Vagina (tissue), 2 donors: Measurements from ENCODE around the gene SCARB2. TPM values are rescaled to one million over a fixed set of nuclear protein-coding genes. Genes with fewer than 3 reads are reported as not detected.

Source experiments
- DNase-seq, 2 donors: peaks; one replicate each; pipeline ENCODE4 v3.0.0-alpha.2; 2017; ENCODE audit errors: extremely low spot score in 2 of 2
- H3K27ac ChIP-seq: fragments of 200-600 bp; sonication (generic); one replicate; pipeline ENCODE4 v1.5.1; 2019
- H3K27me3 ChIP-seq: fragments of 200-600 bp; sonication (generic); one replicate; pipeline ENCODE4 v1.5.1; 2019
- H3K36me3 ChIP-seq, 2 donors: fragments of 200-600 bp; sonication (generic); one replicate each; pipeline ENCODE4 v1.5.1; 2017 to 2019
- H3K4me1 ChIP-seq: fragments of 200-600 bp; sonication (generic); one replicate; pipeline ENCODE4 v1.5.1; 2019
- H3K4me3 ChIP-seq, 2 donors: fragments of 200-600 bp; sonication (generic); 1 replicate in 1 of 2; 2 replicates in 1 of 2; pipeline ENCODE4 v1.5.1; 2016 to 2019
- H3K9me3 ChIP-seq: fragments of 200-600 bp; sonication (generic); one replicate; pipeline ENCODE4 v1.5.1; 2019
- CTCF ChIP-seq, 3 experiments: fragments of 450-650 bp in 2 of 3; fragments of 200-600 bp in 1 of 3; sonication (generic) in 1 of 3; IDR thresholded peaks; one replicate each; pipeline ENCODE4 v1.5.1; 2017 to 2019; ENCODE audit warnings: antibody characterized with exemption in 3 of 3, mild to moderate bottlenecking in 2 of 3, moderate library complexity in 2 of 3
- POLR2A ChIP-seq, 2 donors: fragments of 450-650 bp; IDR thresholded peaks; one replicate each; pipeline ENCODE4 v1.6.1; 2017; ENCODE audit warnings: antibody characterized with exemption in 2 of 2, mild to moderate bottlenecking in 2 of 2, moderate library complexity in 2 of 2
- POLR2AphosphoS5 ChIP-seq, 2 donors: sonication (generic); formaldehyde crosslinking; IDR thresholded peaks; one replicate each; pipeline ENCODE4 v1.9.0; 2017; ENCODE audit warnings: antibody characterized with exemption in 2 of 2, mild to moderate bottlenecking in 2 of 2, low read depth in 1 of 2; ENCODE audit not compliant: insufficient read depth in 1 of 2
- intact Hi-C: fragments of 100-400 bp; cut with DNase I; formaldehyde crosslinking; loops from one replicate; pipeline ENCODE4 v1.15.1; 2023
- total RNA-seq: library from RNA; depleted of rRNA; stranded (reverse); fragments of >200 nt; gene quantifications from one replicate; pipeline ENCODE4 v1.2.3, GENCODE V29; 2016

The SCARB2 gene
- total RNA-seq, 1 donor from 2014 or later, result 156 TPM

DNA sequence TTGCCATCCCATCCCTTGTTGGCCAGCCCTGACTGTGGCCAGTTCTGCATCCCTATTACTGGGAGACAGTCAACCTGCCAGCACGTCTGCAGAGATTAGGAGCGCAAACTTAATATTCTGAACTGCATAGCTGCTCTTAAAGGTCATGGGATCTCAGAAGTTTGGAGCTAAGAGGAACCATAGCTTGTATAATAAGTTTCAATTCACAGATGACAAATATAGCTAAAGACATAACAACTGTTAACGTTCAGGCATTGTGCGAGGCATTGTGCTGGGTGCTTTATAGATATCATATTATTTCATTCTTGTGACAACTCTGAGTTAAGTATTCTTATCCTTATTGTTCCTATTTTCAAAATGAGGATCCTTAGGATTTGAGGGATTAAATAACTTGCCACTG, 3.7 kb downstream of the SCARB2 start:
- TF ChIP-seq POLR2AphosphoS5 (IDR thresholded peaks at IDR 0.05; ENCODE audit: insufficient read depth in 1 of 2, low read depth in 1 of 2) (no peak), CTCF (IDR thresholded peaks at IDR 0.05) (no peak), POLR2A (IDR thresholded peaks at IDR 0.05) (no peak)
- no peaks in the 10 kb centered on the region for H3K36me3 ChIP-seq
- H3K27ac ChIP-seq, result peak overlapping the region; percentile 95
- intact Hi-C loops, result loop anchor here (5.0 to 10.0 kb wide), 3 partner anchors 63 to 535 kb away; partner anchors contain the start of genes NUP54 and STBD1
- H3K27me3 ChIP-seq, result no peaks in the 10 kb centered on the region
- H3K9me3 ChIP-seq, result no peaks in the 10 kb centered on the region
- DNase-seq, result no peak
- H3K4me3 ChIP-seq, result no peak overlapping the region
- peaks cover 81% of the 10 kb centered on the region for H3K4me1 ChIP-seq

DNA sequence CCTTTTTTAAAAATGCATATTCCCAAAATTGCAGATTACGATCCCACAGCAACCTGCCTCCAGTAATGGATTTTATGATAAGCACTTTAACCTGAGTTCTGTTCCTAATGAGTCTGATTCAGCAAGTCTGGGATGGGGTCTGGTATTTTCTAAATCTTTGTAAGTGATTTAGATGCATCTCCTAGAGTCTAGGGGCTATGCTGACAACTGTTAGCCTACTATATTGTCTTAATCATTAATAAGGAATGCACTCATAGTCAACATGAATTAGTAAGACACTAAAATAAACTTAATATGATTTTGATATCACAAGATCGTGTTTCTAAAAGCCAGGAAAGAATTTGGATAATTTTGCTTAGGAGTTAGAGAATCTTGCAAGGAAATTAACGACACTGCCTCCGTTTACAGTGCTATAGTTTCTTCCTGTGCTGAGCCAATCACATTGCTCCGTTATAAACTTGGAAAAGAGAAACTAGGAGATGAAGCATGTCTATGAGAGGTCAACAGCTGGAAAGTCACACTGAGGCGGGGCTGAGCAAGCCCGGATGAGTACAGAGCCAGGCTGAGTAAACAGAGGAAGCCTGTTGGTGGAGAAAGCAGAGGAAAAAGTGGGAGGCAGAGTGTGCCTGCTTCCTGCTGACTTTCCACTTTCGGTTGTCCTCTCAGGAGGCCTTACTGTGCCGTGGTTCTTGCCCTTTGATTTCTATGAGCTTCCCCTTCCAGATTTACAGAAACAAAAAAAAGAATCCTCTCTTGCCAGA, 5.4 kb downstream of the SCARB2 start:
- no peaks in the 10 kb centered on the region for H3K27me3 ChIP-seq
- no peak for TF ChIP-seq CTCF (IDR thresholded peaks at IDR 0.05)
- peak; percentile 50 to 98 for TF ChIP-seq POLR2AphosphoS5 (IDR thresholded peaks at IDR 0.05; ENCODE audit: insufficient read depth in 1 of 2, low read depth in 1 of 2)
- peak in 1 of 2 donors; percentile 18 for TF ChIP-seq POLR2A (IDR thresholded peaks at IDR 0.05)
- no peaks in the 10 kb centered on the region for H3K36me3 ChIP-seq
- intact Hi-C loops, result no loop called here
- peak in 1 of 2 donors; percentile 96 for DNase-seq
- H3K4me1 ChIP-seq, result peaks cover 82% of the 10 kb centered on the region
- H3K9me3 ChIP-seq, result no peaks in the 10 kb centered on the region
- peak overlapping the region; percentile 95 for H3K27ac ChIP-seq
- peak overlapping the region; percentile 24 to 33 for H3K4me3 ChIP-seq

- intact Hi-C loops, result no loop called here
- H3K36me3 ChIP-seq, result no peaks in the 10 kb centered on the region
- DNase-seq, result peak in 1 of 2 donors; percentile 18
- peaks cover 83% of the 10 kb centered on the region for H3K4me1 ChIP-seq
- H3K4me3 ChIP-seq, result no peak overlapping the region
- H3K9me3 ChIP-seq, result no peaks in the 10 kb centered on the region
- H3K27me3 ChIP-seq, result no peaks in the 10 kb centered on the region
- no peak for TF ChIP-seq POLR2AphosphoS5 (IDR thresholded peaks at IDR 0.05; ENCODE audit: insufficient read depth in 1 of 2, low read depth in 1 of 2)
- no peak for TF ChIP-seq CTCF (IDR thresholded peaks at IDR 0.05)
- TF ChIP-seq POLR2A (IDR thresholded peaks at IDR 0.05), result no peak
- H3K27ac ChIP-seq, result peak overlapping the region; percentile 95
Observed at GRCh38 chr4:76207549-76207948, 6.1 kb downstream of the SCARB2 start.

DNA sequence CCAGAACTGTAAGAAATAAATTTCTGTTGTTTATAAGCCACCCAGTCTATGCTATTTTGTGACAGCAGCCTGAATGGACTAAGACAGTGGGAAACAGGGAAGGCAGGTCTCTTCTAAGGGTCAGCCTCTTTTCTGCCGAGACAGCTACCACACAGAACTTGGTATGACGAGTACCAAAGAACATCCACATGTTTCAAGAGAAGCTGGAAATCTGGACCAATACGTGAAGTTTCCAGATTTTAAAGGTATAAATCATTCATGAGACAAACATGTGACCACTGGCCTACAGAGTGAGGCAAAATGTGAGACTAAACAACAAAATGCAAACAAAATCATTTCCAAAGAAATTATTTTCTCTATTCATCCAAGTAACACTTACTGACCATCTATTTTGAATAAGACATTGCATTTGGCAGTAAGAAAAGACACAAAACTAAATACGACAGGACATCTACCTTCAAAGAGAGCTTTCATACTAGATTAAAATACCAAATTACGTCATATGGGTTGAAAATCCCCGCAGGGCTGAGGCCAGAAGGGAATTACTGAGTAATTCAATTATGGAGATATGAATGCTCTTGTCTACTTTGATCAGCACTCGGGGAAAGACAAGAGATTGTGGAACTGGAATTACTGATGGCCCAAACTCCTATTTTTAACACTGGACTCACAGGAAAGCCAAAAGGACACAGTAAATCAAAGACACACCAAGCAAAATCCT, 7.2 kb downstream of the SCARB2 start:
- Histone ChIP-seq H3K36me3 (no peaks in the 10 kb centered on the region), H3K4me3 (no peak overlapping the region), H3K4me1 (peaks cover 75% of the 10 kb centered on the region), H3K27ac (peak overlapping the region; percentile 95), H3K27me3 (no peaks in the 10 kb centered on the region), H3K9me3 (no peaks in the 10 kb centered on the region)
- intact Hi-C loops, result no loop called here
- peak in 1 of 2 donors; percentile 32 for DNase-seq
- TF ChIP-seq POLR2A (IDR thresholded peaks at IDR 0.05), result no peak
- TF ChIP-seq CTCF (IDR thresholded peaks at IDR 0.05), result no peak
- TF ChIP-seq POLR2AphosphoS5 (IDR thresholded peaks at IDR 0.05; ENCODE audit: insufficient read depth in 1 of 2, low read depth in 1 of 2), result no peak
